ENCODE results near the gene RNGTT. TPM values are rescaled to one million over a fixed set of nuclear protein-coding genes. Genes with fewer than 3 reads are reported as not detected.
"Not testable (repeated sequence)": the region's sequence is repeated elsewhere in the genome, so short reads cannot be mapped to it uniquely, and the experiment has no call there.

RNGTT gene
- total RNA-seq, 1 donor: 24.9 TPM

GRCh38 chr6:88840796-88841539 lies 122.5 kb downstream of the RNGTT start:
- H3K4me3 ChIP-seq (ENCODE audit: low read depth, low read length): no peak overlapping the region
- no peak for TF ChIP-seq CTCF (IDR thresholded peaks at IDR 0.05; ENCODE audit: insufficient read depth, low read length)
- DNase-seq (ENCODE audit: low read depth): peak; percentile 21

GRCh38 chr6:88840289-88840688 lies 123.1 kb downstream of the RNGTT start:
- no peak for TF ChIP-seq CTCF (IDR thresholded peaks at IDR 0.05; ENCODE audit: insufficient read depth, low read length)
- no peak for DNase-seq (ENCODE audit: low read depth)
- no peak overlapping the region for H3K4me3 ChIP-seq (ENCODE audit: low read depth, low read length)

DNA sequence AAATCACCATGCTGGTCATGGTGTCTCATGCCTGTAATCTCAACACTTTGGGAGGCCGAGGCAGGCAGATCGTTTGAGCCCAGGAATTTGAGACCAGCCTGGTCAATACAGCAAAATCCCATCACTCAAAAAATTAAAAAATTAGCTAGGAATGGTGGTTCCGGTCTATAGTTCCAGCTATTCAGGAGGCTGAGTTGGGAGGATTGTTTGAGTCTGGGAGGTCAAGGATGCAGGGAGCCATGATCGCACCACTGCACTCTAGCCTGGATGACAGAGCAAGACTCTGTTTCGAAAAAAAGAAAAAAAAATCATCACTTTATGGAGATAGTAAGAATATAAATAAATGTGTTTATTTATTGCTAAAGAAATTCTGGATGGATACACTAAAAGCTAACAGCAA lies 124.1 kb downstream of the RNGTT start:
- no peak for TF ChIP-seq CTCF (IDR thresholded peaks at IDR 0.05; ENCODE audit: insufficient read depth, low read length)
- H3K4me3 ChIP-seq (ENCODE audit: low read depth, low read length): no peak overlapping the region
- DNase-seq (ENCODE audit: low read depth): no peak

DNA sequence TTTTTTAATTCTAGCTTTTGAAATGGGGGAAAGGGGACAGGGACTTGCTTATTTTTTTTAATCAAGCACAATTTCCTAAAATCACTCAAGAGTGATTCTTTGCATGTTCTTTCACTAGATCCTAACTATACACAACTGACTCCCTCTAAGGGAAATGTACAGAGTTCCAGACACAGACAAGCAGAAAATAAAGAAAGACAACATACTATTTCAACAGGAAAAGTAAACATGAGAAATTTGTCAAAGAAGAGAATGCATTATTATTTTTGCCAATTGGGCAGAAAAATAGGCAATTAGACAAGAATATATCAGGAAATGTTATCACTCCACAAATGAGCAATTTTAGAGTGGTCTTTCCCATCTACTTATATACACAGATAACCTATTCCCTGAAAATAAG lies 128.2 kb downstream of the RNGTT start:
- no peak overlapping the region for H3K4me3 ChIP-seq (ENCODE audit: low read depth, low read length)
- no peak for TF ChIP-seq CTCF (IDR thresholded peaks at IDR 0.05; ENCODE audit: insufficient read depth, low read length)
- DNase-seq (ENCODE audit: low read depth): no peak

- DNase-seq (ENCODE audit: low read depth); H3K4me3 ChIP-seq (ENCODE audit: low read depth, low read length): not testable (repeated sequence)
Observed at GRCh38 chr6:88833071-88833470, 130.3 kb downstream of the RNGTT start.

DNA sequence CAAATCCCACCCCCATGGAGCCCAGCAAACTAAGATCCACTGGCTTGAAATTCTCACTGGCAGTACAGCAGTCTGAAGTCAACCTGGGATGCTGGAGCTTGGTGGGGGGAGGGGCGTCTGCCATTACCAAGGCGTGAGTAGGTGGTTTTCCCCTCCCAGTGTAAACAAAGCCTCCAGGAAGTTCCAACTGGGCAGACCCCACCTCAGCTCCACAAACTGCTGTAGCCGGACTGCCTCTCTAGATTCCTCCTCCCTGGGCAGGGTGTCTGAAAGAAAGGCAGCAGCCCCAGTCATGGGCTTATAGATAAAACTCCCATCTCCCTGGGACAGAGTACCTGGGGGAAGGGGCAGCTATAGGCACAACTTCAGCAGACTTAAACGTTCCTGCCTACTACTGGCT lies 135.8 kb downstream of the RNGTT start:
- H3K4me3 ChIP-seq (ENCODE audit: low read depth, low read length); DNase-seq (ENCODE audit: low read depth): not testable (repeated sequence)

DNA sequence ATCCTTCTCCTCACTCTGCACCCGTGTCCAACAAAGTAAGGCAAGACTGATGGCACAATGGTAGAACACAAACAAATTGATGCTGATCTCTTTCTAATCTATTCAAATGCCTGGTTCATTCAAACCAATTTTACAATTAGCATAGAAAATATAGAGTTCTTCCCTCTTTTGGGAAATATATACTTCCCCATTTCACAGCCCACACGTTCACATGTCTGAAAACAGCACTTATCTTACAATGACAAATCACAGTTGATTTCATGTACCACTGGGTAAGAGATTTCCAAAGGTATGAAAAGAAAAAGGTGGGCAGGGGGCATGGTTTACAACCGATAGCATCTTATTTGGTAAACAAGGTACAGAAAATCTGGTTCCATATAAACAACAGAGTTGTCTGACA lies 137.6 kb downstream of the RNGTT start:
- H3K4me3 ChIP-seq (ENCODE audit: low read depth, low read length): no peak overlapping the region
- no peak for TF ChIP-seq CTCF (IDR thresholded peaks at IDR 0.05; ENCODE audit: insufficient read depth, low read length)
- no peak for DNase-seq (ENCODE audit: low read depth)

DNA sequence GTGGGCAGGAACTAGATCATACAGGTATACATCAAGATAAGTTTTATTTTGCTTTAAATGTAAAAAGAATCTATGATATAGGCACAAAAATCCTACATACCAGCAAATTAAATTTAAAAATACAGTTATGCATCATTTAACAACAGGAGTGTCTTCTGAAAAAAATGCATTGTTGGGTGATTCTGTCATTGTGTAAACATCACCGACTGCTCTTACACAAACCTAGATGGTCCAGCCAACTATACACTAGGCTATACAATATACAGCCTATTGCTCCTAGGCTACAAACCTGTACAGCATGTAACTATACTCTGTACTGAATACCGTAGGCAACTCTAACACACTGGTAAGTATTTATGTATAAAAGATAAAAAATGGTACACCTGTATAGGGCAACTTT lies 139.4 kb downstream of the RNGTT start:
- H3K4me3 ChIP-seq (ENCODE audit: low read depth, low read length): no peak overlapping the region
- peak; percentile 40 for DNase-seq (ENCODE audit: low read depth)
- TF ChIP-seq CTCF (IDR thresholded peaks at IDR 0.05; ENCODE audit: insufficient read depth, low read length): no peak

All from fibroblast of the aortic adventitia (primary cell).